ENCODE results near the gene HSPB7.
A peak's percentile ranks its signal among the peaks of the same experiment; 100 is the strongest.

The HSPB7 gene

DNA sequence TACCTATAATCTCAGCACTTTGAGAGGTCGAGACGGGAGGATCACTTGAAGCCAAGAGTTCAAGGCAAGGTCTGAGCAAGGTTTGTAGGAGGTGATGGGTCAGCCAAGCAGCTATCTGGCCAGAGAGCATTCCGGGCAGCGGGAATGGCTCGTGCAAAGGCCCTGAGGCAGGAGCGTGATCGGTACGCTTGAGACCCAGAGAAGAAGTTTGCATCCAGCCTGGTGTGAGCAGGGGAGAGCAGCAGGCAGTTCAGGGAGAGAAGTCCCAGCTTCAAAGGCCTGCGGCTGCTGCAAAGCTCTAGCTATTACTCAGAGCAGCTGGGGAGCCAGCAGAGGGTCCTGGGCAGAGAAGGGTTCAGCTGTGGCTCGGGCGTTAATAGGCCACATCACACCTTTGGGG lies 18.9 kb downstream of the HSPB7 start:
- no peak overlapping the region for H3K4me3 ChIP-seq (ENCODE audit: control insufficient read depth, low read depth, low read length)
- DNase-seq (ENCODE audit: low read depth): no peak
- TF ChIP-seq, protein P1, sequence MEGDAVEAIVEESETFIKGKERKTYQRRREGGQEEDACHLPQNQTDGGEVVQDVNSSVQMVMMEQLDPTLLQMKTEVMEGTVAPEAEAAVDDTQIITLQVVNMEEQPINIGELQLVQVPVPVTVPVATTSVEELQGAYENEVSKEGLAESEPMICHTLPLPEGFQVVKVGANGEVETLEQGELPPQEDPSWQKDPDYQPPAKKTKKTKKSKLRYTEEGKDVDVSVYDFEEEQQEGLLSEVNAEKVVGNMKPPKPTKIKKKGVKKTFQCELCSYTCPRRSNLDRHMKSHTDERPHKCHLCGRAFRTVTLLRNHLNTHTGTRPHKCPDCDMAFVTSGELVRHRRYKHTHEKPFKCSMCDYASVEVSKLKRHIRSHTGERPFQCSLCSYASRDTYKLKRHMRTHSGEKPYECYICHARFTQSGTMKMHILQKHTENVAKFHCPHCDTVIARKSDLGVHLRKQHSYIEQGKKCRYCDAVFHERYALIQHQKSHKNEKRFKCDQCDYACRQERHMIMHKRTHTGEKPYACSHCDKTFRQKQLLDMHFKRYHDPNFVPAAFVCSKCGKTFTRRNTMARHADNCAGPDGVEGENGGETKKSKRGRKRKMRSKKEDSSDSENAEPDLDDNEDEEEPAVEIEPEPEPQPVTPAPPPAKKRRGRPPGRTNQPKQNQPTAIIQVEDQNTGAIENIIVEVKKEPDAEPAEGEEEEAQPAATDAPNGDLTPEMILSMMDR (conservative IDR thresholded peaks at IDR 0.05; ENCODE audit: control insufficient read depth, insufficient read depth, low read depth, low read length): no peak

DNA sequence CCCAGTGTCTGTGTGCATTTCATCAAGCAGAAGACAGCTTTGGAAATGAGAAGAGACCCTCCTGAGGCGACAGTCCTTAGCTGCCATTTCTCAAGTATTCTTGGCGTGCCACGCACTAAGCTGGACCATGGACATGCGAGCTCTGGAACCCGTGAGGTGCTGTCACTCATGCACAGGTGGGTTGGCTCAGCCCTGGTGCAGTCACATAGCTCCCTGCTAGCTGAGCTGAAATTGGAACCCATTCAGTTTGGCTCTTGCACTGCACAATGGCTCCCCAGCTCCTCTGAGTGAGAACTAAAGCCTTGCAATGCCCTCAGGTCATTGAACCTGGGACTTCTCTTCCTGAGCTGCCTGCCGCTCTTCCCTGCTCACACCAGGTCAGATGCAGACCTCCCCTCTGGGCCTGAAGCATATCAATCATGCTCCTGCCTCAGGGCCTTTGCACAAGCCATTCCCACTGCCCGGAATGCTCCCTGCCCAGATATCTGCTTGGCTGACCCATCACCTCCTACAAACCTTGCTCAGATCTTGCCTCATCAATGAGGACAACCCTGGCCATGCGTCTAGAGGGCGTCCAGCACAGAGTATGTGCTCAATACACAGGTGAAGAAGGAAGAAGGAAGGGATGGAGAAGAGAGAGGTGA lies 20.1 kb downstream of the HSPB7 start:
- no peak overlapping the region for H3K4me3 ChIP-seq (ENCODE audit: control insufficient read depth, low read depth, low read length)
- no peak for DNase-seq (ENCODE audit: low read depth)
- TF ChIP-seq, protein P1 (conservative IDR thresholded peaks at IDR 0.05; ENCODE audit: control insufficient read depth, insufficient read depth, low read depth, low read length): no peak

DNA sequence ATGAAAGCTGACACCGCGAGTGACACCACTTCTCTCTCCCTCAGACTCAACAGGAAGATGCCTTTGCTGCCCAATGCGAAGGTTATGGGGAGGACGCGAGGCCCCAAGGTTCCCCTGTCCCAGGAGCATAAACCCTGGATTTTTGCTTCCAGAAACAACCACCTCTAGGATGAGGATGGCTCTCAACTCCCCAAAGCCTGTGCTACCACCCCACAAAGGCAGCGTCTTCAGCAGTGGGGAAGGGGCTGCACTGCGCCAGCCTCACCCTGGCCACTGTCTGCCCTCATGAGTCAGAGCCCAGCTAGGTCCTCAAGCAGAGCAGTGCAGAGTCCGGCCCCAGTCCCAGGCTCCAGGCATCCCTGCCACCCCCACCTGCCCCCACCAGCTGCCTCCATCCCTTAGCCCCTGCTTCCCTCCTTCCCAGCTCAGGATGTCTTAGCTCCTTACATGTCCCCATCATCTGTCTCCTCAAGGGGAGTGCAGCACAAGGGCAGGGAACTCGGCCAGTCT lies 20.7 kb downstream of the HSPB7 start:
- TF ChIP-seq, protein P1 (conservative IDR thresholded peaks at IDR 0.05; ENCODE audit: control insufficient read depth, insufficient read depth, low read depth, low read length): no peak
- no peak overlapping the region for H3K4me3 ChIP-seq (ENCODE audit: control insufficient read depth, low read depth, low read length)
- DNase-seq (ENCODE audit: low read depth): no peak

DNA sequence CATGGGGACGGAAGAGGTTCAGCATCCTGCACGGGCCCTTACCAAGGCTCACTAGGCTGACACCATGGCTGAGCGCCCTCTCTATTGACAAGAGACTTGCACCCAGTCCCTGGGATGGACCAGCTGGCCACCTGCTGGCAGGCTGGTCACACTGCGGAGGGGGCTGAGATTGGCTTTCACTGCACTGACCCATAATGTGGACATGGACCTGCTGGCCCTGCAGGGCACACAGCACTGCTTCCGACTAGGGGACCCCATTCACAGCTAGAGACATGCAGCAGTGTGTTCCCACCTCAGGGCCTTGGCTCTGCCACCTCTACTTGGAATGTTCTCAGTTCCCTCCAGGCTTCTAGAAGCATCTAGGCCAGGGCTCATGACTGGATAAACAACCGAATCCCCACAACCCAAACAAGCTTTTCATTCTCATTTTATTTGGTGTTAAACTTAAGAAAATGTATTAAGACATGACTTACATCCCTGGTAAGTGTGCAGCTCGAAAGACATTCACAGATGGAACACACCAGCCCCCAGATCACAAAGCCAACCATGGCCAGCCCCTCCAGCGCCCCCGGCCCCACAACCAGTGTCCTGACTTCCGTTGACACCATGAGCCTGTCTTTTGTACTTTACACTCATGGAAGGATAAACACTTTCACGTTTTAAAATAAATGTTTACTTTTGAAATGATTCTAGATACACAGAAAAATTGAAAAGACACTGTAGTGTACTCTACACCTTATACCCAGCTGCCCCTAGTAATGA lies 23.1 kb downstream of the HSPB7 start:
- no peak overlapping the region for H3K4me3 ChIP-seq (ENCODE audit: control insufficient read depth, low read depth, low read length)
- peak; percentile 69 for DNase-seq (ENCODE audit: low read depth)
- TF ChIP-seq, protein P1 (conservative IDR thresholded peaks at IDR 0.05; ENCODE audit: control insufficient read depth, insufficient read depth, low read depth, low read length): peak; percentile 85

DNA sequence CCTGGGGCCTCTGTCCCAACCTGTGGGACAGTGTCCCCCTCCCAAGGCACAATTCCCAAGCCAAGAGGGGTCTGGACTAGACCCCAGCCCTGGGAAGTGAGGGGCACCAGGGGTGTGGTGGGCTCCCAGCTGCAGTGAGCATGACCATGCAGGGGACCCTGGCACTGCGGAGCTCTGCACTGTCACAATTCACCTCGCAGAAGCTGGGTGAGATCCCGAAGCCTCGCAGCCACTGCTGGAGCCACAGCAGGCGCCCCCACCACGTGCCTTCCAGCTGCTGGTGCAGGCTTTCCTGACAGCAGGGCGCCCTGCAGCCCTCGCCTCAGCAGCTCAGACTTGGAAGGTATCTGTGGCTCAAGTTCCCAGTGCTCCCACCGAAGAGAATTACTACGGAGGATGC lies 23.8 kb downstream of the HSPB7 start:
- TF ChIP-seq, protein P1 (conservative IDR thresholded peaks at IDR 0.05; ENCODE audit: control insufficient read depth, insufficient read depth, low read depth, low read length): no peak
- DNase-seq (ENCODE audit: low read depth): no peak
- no peak overlapping the region for H3K4me3 ChIP-seq (ENCODE audit: control insufficient read depth, low read depth, low read length)

DNA sequence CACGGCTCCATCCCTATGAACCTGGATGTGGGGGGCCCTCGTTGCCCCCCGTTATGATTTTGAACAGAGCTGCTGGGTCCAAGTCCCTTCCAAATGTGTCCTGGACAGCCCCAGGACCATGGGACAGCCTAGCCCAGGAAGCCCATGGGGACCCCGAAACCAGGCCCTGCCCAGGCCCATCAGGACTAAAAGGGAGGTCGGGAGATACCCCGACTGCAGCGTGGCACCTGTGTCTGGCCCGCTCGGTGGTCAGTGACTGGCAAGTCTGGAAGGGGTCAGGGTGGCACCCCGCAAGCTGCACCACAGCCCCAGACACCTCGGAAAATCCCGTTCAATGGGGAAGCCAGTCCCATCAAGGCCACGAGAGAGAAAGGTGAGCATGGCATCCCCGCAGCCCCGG lies 24.2 kb downstream of the HSPB7 start:
- TF ChIP-seq, protein P1 (conservative IDR thresholded peaks at IDR 0.05; ENCODE audit: control insufficient read depth, insufficient read depth, low read depth, low read length): no peak
- H3K4me3 ChIP-seq (ENCODE audit: control insufficient read depth, low read depth, low read length): no peak overlapping the region
- DNase-seq (ENCODE audit: low read depth): no peak

Data from fibroblast of mammary gland (primary cell).